Upper lobe of right lung (tissue), 1 donor: ENCODE measurements around the gene SLC10A7. TPM values are rescaled to one million over a fixed set of nuclear protein-coding genes. Genes with fewer than 3 reads are reported as not detected.
A peak's percentile ranks its signal among the peaks of the same experiment; 100 is the strongest.

Experiments
- ATAC-seq: fragments of 200-7000 bp; cut with Tn5 transposase; one replicate; pipeline ENCODE4 v1.9.1; 2020; ENCODE audit warnings: mild to moderate bottlenecking, moderate library complexity
- DNase-seq: peaks from one replicate; pipeline ENCODE4 v3.0.0-alpha.2; 2020
- H3K27ac ChIP-seq: fragments of 200-600 bp; one replicate; pipeline ENCODE4 v1.8.0; 2022
- H3K27me3 ChIP-seq: fragments of 200-600 bp; one replicate; pipeline ENCODE4 v1.8.0; 2022; ENCODE audit warnings: mild to moderate bottlenecking
- H3K36me3 ChIP-seq: fragments of 200-600 bp; one replicate; pipeline ENCODE4 v1.8.0; 2022
- H3K4me1 ChIP-seq: fragments of 200-600 bp; one replicate; pipeline ENCODE4 v1.8.0; 2022
- H3K4me3 ChIP-seq: fragments of 200-600 bp; one replicate; pipeline ENCODE4 v1.8.0; 2022; ENCODE audit warnings: mild to moderate bottlenecking
- H3K9me3 ChIP-seq: fragments of 200-600 bp; one replicate; pipeline ENCODE4 v1.8.0; 2022
- CTCF ChIP-seq: fragments of 200-600 bp; IDR thresholded peaks from one replicate; pipeline ENCODE4 v1.8.0; 2022; ENCODE audit warnings: antibody characterized with exemption
- intact Hi-C: fragments of 100-400 bp; cut with DNase I; formaldehyde crosslinking; loops from one replicate; pipeline ENCODE4 v1.11.0; 2022
- long read RNA-seq: library from polyadenylated mRNA; unstranded; transcript quantifications from one replicate; pipeline ENCODE4 v2.0.0, GENCODE V29; 2021
- total RNA-seq: library from RNA; stranded (reverse); fragmentation: NEBNext Ultra II Directional; extraction: Animal tissue kit (Norgen Biotek cat#: 25700); gene quantifications from one replicate; pipeline ENCODE4 v1.2.1, GENCODE V29; 2021
- donor health status: DM: no; HTN: yes; CAD: no; lungs with severe emphysema.

The SLC10A7 gene
- total RNA-seq: 19.3 TPM
- long read RNA-seq, transcript SLC10A7-201 (12 exons, 2,798 nt): major isoform, 7 of 10 reads
- long read RNA-seq, partial matches to known transcripts: 0 of 10 reads
- long read RNA-seq, other reads (novel, unspliced or antisense): 0 of 10 reads

- Histone ChIP-seq H3K27me3 (no peaks in the 10 kb centered on the region), H3K4me3 (peak within 1 kb of the TSS; percentile 74), H3K36me3 (peaks cover 5% of the 10 kb centered on the region), H3K4me1 (peaks cover 10% of the 10 kb centered on the region), H3K9me3 (no peaks in the 10 kb centered on the region), H3K27ac (peak within 1 kb of the TSS; percentile 84)
- ATAC-seq (peak; percentile 91), DNase-seq (peak; percentile 87)
- TF ChIP-seq CTCF: no peak
- intact Hi-C loops: no loop called here
Observed at GRCh38 chr4:146521541-146522097, at the start of gene SLC10A7. SLC10A7 (minus strand) TSS chr4:146521940; CDS start chr4:146521717, 223 bp downstream.

GRCh38 chr4:146567396-146567795 is 45.7 kb upstream of the SLC10A7 start:
- TF ChIP-seq CTCF: no peak
- DNase-seq (no peak), ATAC-seq (no peak)
- Histone ChIP-seq H3K27ac (no peak overlapping the region), H3K36me3 (no peaks in the 10 kb centered on the region), H3K4me1 (no peaks in the 10 kb centered on the region), H3K27me3 (no peaks in the 10 kb centered on the region), H3K9me3 (no peaks in the 10 kb centered on the region), H3K4me3 (no peak overlapping the region)
- intact Hi-C loops: no loop called here

- no peak overlapping the region for H3K4me3 ChIP-seq
- ATAC-seq: no peak
- DNase-seq: no peak
- H3K36me3 ChIP-seq: no peaks in the 10 kb centered on the region
- no peaks in the 10 kb centered on the region for H3K9me3 ChIP-seq
- TF ChIP-seq CTCF: no peak
- intact Hi-C loops: no loop called here
- no peaks in the 10 kb centered on the region for H3K27me3 ChIP-seq
- no peaks in the 10 kb centered on the region for H3K4me1 ChIP-seq
- H3K27ac ChIP-seq: no peak overlapping the region
Observed at GRCh38 chr4:146564492-146564891, 42.8 kb upstream of the SLC10A7 start.

GRCh38 chr4:146550161-146550560 is 28.4 kb upstream of the SLC10A7 start:
- H3K27ac ChIP-seq: no peak overlapping the region
- H3K4me1 ChIP-seq: no peaks in the 10 kb centered on the region
- intact Hi-C loops: no loop called here
- H3K9me3 ChIP-seq: no peaks in the 10 kb centered on the region
- no peaks in the 10 kb centered on the region for H3K27me3 ChIP-seq
- no peak for TF ChIP-seq CTCF
- no peaks in the 10 kb centered on the region for H3K36me3 ChIP-seq
- H3K4me3 ChIP-seq: no peak overlapping the region
- DNase-seq (no peak), ATAC-seq (peak; percentile 63)

- intact Hi-C loops: no loop called here
- ATAC-seq: no peak
Observed at GRCh38 chr4:146548443-146548842, 26.7 kb upstream of the SLC10A7 start.

More at GRCh38 chr4:146548443-146548842, 26.7 kb upstream of the SLC10A7 start:
- no peak for DNase-seq
- H3K4me1 ChIP-seq: no peaks in the 10 kb centered on the region
- H3K36me3 ChIP-seq: no peaks in the 10 kb centered on the region
- H3K4me3 ChIP-seq: no peak overlapping the region
- H3K27ac ChIP-seq: no peak overlapping the region
- H3K27me3 ChIP-seq: no peaks in the 10 kb centered on the region
- no peaks in the 10 kb centered on the region for H3K9me3 ChIP-seq
- no peak for TF ChIP-seq CTCF
